Stromal cell of bone marrow (primary cell): ENCODE results near the gene POLR2I.
"Not testable (repeated sequence)": the region's sequence is repeated elsewhere in the genome, so short reads cannot be mapped to it uniquely, and the experiment has no call there.

Experiments
- DNase-seq: peaks from one replicate; pipeline ENCODE4 v3.0.0-alpha.2; 2012; ENCODE audit warnings: low read depth

The POLR2I gene

GRCh38 chr19:36131221-36131620 is 16.5 kb upstream of the POLR2I start:
- not testable (repeated sequence) for DNase-seq

GRCh38 chr19:36128392-36128736 is 13.7 kb upstream of the POLR2I start:
- no peak for DNase-seq

GRCh38 chr19:36125557-36125956 is 10.9 kb upstream of the POLR2I start:
- no peak for DNase-seq

GRCh38 chr19:36121486-36122124 is 6.9 kb upstream of the POLR2I start:
- DNase-seq = no peak

- DNase-seq = no peak
Measured at GRCh38 chr19:36120984-36121358, 6.3 kb upstream of the POLR2I start.

- no peak for DNase-seq
Measured at GRCh38 chr19:36120092-36120983, 5.7 kb upstream of the POLR2I start.

GRCh38 chr19:36116344-36116637 is 1.6 kb upstream of the POLR2I start:
- no peak for DNase-seq

GRCh38 chr19:36115453-36116343 is 1.0 kb upstream of the POLR2I start, which contains the start of gene TBCB:
TSS of gene TBCB (plus strand) at chr19:36115468. CDS start at chr19:36115561, 93 bp downstream.
- no peak for DNase-seq

- no peak for DNase-seq
Measured at GRCh38 chr19:36113894-36114720, 568 bp downstream of the POLR2I start.

- DNase-seq = no peak
Measured at GRCh38 chr19:36113425-36113824, 1.2 kb downstream of the POLR2I start.

GRCh38 chr19:36112678-36113077 is 2.0 kb downstream of the POLR2I start:
- DNase-seq = no peak

- no peak for DNase-seq
Measured at GRCh38 chr19:36111200-36111539, 3.5 kb downstream of the POLR2I start.

GRCh38 chr19:36110487-36111199 is 4.0 kb downstream of the POLR2I start, which contains the start of gene OVOL3:
TSS of gene OVOL3 (plus strand) at chr19:36111143. CDS start at chr19:36111203, 60 bp downstream.
- DNase-seq = no peak

GRCh38 chr19:36108684-36109083 is 6.0 kb downstream of the POLR2I start:
- no peak for DNase-seq

GRCh38 chr19:36106991-36107390 is 7.7 kb downstream of the POLR2I start:
- DNase-seq = no peak

- no peak for DNase-seq
Measured at GRCh38 chr19:36106441-36106840, 8.2 kb downstream of the POLR2I start.

- no peak for DNase-seq
Measured at GRCh38 chr19:36103842-36104552, 10.7 kb downstream of the POLR2I start.

GRCh38 chr19:36103040-36103626 is 11.5 kb downstream of the POLR2I start:
- no peak for DNase-seq

GRCh38 chr19:36101550-36102327 is 12.9 kb downstream of the POLR2I start:
- DNase-seq = no peak
